IPS DF 4.7 (cell line): ENCODE results near the gene ENG.
"Not testable (repeated sequence)": the region's sequence is repeated elsewhere in the genome, so short reads cannot be mapped to it uniquely, and the experiment has no call there.

Experiments
- DNase-seq: peaks from one replicate; pipeline ENCODE4 v3.0.0-alpha.2; 2013; ENCODE audit warnings: low spot score; ENCODE audit errors: extremely low read depth

Gene ENG

GRCh38 chr9:127794001-127794791, 60.3 kb downstream of the ENG start:
- DNase-seq: no peak

GRCh38 chr9:127793093-127793708, 61.3 kb downstream of the ENG start:
- DNase-seq: no peak

GRCh38 chr9:127792417-127793031, 61.9 kb downstream of the ENG start:
- no peak for DNase-seq

DNA sequence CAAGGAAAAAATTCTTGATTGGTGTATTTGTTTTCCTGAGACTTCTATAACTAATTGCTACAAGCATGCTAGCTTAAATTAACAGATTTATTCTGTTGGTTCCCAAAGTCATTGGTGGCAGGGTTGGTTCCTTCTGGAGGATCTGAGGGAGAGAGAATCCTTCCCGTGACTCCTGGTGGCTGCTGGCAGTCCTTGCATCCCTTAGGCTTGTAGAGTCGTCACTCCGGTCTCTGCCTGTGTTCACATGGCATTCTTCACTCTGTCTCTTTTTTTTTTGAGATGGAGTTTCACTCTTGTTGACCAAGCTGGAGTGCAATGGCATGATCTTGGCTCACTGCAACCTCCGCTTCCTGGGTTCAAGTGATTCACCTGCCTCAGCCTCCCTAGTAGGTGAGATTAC, 63.4 kb downstream of the ENG start:
- no peak for DNase-seq

GRCh38 chr9:127790094-127790855, 64.2 kb downstream of the ENG start:
- no peak for DNase-seq

DNA sequence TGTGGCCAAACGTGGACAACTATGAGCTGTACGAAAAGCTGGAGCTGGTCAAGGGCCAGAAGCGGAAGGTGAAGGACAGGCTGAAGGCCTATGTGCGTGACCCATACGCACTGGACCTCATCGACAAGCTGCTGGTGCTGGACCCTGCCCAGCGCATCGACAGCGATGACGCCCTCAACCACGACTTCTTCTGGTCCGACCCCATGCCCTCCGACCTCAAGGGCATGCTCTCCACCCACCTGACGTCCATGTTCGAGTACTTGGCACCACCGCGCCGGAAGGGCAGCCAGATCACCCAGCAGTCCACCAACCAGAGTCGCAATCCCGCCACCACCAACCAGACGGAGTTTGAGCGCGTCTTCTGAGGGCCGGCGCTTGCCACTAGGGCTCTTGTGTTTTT, 65.3 kb downstream of the ENG start:
- DNase-seq: no peak

- no peak for DNase-seq
These were observed 66.0 kb downstream of the ENG start for GRCh38 chr9:127788337-127789011.

- DNase-seq: no peak
These were observed 67.7 kb downstream of the ENG start for GRCh38 chr9:127786773-127787104.

- DNase-seq: no peak
These were observed 68.3 kb downstream of the ENG start, which contains the start of gene CDK9 for GRCh38 chr9:127785933-127786772. TSS of gene CDK9 (plus strand) at chr9:127786034. CDS start at chr9:127786149, 115 bp downstream.

DNA sequence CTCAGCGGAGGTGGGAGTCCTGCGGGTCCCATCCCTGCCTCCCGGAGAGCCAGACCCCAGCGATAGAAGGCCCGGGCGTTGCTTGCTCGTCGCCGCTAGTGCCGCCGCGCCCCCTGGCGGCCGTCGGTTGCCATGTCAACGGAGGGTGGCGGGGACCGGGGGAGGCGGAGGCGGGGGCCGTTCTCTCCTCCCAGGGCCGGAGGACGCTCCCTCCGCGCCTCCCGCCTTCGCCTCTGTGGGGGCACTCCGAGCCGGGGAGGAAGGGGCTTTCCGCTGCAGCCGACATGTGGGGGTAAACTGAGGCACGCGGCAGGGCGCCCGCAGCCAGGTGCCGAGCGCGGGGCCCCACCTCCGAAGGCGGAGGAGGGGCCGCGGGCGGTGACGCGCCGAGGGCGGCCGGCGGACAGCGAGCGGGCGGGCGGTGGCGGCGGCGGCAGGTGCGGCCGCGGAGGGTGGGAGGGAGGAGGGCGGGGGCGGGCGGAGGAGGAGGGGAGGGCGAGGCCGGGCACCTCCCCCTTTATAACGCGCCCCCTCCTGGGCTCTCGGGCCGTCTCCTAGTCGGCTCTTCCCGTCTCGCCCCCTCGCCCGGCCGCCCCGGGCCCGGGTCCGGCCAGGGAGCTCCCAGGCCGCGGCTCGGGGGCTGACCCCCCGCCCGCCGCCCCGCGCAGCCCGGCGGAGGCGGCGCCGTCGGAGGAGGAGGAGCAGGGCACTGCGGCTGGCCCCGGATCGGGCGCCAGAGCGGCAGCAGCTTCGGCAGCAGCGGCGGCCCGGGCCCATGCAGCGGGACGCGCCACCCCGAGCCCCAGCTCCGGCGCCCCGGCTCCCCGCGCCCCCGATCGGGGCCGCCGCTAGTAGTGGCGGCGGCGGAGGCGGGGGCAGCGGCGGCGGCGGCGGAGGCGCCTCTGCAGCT, 69.2 kb downstream of the ENG start:
- no peak for DNase-seq

GRCh38 chr9:127783111-127784008, 71.1 kb downstream of the ENG start:
- no peak for DNase-seq

DNA sequence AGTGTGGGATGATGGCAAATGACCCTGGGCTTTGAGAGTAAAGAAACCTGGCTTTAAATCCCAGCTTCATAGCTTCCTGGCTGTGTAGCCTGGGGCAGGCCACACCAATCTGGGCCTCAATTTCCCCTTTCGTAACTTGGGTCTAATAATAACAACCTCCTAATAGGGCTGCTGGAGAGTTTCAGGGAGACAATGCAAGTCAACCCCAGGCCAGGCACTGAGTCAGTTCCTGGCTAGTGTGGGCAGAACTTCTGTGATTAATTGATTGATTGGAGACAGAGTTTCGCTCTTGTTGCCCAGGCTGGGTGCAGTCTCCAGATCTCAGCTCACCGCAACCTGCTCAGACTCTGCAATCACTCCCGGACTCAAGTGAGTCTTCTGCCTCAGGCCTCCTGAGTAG, 72.7 kb downstream of the ENG start:
- no peak for DNase-seq

DNA sequence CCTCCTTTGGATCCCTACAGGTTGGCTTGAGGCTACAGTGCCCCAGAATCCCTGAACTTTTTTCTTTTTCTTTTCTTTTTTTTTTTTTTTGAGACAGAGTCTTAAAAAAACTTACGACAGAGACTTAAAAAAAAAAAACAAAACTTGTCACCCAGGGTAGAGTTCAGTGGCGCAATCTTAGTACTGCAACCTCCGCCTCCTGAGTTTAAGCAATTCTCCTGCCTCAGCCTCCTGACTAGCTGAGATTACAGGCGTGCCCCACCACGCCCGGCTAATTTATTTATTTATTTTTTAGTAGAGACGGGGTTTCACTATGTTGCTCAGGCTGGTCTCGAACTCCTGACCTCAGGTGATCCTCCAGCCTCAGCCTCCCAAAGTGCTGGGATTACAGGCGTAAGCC, 73.5 kb downstream of the ENG start:
- not testable (repeated sequence) for DNase-seq

DNA sequence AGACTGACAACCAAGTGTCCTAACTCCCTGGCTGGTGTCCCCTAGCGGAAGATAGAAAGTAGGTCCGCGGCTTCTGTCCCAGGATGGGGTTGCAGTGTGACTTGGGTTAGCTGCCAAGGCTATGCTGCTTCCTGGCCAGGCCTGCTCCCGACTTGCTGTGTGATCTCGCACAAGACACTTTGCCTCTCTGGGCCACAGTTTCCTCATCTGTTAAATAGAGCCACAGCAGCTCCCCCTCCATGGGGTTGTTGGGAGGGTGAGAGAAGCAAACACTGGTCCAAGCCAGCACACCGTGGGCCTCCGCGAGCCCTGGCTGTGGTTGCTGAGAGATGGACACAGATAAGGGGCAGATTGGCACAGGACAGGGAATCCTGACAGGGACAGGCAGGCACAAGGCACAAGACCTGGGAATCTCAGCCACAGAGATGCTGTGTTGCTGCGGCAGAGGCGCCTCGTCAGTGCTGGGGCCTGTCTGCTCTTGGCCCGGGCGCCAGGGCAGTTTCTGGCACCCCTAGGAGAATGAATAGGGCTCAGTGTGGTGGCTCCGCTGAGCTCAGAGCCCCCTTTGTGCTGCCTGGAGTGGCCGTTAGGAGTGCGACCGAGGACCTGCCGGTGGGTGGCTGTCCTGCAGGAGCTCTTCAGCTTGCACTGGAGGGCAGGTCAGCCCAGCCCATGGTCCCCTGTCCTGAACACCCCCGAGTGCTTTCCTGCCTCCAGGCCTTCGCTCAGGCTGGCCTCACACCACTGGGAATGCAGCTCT, 74.2 kb downstream of the ENG start:
- DNase-seq: no peak

- DNase-seq: no peak
These were observed 75.1 kb downstream of the ENG start for GRCh38 chr9:127779136-127779981.

- DNase-seq: no peak
These were observed 76.0 kb downstream of the ENG start, which contains the start of gene SH2D3C for GRCh38 chr9:127778280-127779135. TSS of gene SH2D3C (minus strand) at chr9:127778666. CDS start at chr9:127778627, 39 bp downstream.
